Sciatic nerve (tissue), 2 donors: ENCODE results near the gene CHD9NB. TPM values are rescaled to one million over a fixed set of nuclear protein-coding genes. Genes with fewer than 3 reads are reported as not detected.
A peak's percentile ranks its signal among the peaks of the same experiment; 100 is the strongest.
"Not testable (repeated sequence)": the region's sequence is repeated elsewhere in the genome, so short reads cannot be mapped to it uniquely, and the experiment has no call there.

Source experiments
- ATAC-seq: fragments of 200-7000 bp; cut with Tn5 transposase; one replicate; pipeline ENCODE4 v1.9.1; 2020; ENCODE audit warnings: mild to moderate bottlenecking, moderate library complexity
- DNase-seq: peaks from one replicate; pipeline ENCODE4 v3.0.0-alpha.2; 2020; ENCODE audit warnings: low spot score
- intact Hi-C: fragments of 100-400 bp; cut with DNase I; formaldehyde crosslinking; loops from one replicate; pipeline ENCODE4 v1.14.2; 2022
- total RNA-seq: library from RNA; stranded (reverse); fragmentation: NEBNext Ultra II Directional; extraction: Animal tissue kit (Norgen Biotek cat#: 25700); gene quantifications from one replicate; pipeline ENCODE4 v1.2.1, GENCODE V29; 2021
- donor health status: DM: no; HTN: no; CAD: no.
- donor health status: DM: no; HTN: no; CAD: no.

Gene CHD9NB
- total RNA-seq, 1 donor from 2014 or later, result 7.5 TPM

DNA sequence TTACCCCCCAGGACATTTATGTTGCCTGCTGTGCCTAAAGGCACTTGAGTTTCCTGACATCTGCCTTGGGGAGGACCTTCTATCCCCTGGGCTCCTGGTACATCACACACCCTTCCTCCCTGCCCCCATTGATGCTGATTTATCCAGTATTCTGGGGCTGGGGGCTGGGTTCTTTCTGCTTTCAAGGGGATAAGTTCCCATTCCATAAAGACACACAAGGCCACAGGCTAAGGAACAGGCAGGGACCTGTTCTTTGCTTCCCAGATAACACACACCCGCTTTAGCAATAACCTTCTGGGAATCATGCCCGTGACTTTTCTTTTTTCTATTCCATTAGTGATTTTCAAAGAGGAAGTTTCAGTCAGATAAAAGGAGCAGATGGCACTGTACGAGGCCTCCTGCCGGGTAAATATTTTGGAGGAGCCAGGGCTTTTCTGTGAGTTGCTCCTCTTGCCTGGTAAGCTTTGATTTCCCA lies 32.7 kb upstream of the CHD9NB start:
- peak; percentile 44 for ATAC-seq
- intact Hi-C loops, result no loop called here
- DNase-seq, result no peak

- ATAC-seq, result peak; percentile 80
- intact Hi-C loops, result no loop called here
- DNase-seq, result no peak
Measured at GRCh38 chr16:53084746-53085334, 32.1 kb upstream of the CHD9NB start.

DNA sequence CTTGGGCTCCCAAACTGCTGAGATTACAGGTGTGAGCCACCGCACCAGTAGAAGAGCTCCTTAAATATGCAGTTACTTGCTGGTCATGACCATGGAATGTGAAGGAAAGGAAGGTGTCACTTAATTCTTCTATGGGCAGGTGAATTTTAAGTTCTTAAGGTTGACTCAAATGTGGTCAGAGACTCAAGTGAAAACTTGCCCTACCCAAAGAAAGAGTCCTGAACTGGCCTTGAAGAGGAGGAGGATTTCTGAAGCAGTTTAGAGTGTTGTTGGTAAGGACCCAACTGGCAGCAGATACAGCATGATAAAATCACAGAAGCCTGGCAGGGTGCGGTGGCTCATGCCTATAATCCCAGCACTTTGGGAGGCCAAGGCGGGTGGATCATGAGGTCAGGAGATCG lies 31.4 kb upstream of the CHD9NB start:
- DNase-seq, result no peak
- intact Hi-C loops, result no loop called here
- ATAC-seq, result peak; percentile 2

GRCh38 chr16:53083119-53083518 lies 30.4 kb upstream of the CHD9NB start:
- intact Hi-C loops, result no loop called here
- no peak for ATAC-seq
- no peak for DNase-seq

- no peak for DNase-seq
- intact Hi-C loops, result no loop called here
- no peak for ATAC-seq
Measured at GRCh38 chr16:53082509-53082908, 29.8 kb upstream of the CHD9NB start.

- intact Hi-C loops, result no loop called here
- ATAC-seq, result no peak
- no peak for DNase-seq
Measured at GRCh38 chr16:53081686-53082407, 29.1 kb upstream of the CHD9NB start.

DNA sequence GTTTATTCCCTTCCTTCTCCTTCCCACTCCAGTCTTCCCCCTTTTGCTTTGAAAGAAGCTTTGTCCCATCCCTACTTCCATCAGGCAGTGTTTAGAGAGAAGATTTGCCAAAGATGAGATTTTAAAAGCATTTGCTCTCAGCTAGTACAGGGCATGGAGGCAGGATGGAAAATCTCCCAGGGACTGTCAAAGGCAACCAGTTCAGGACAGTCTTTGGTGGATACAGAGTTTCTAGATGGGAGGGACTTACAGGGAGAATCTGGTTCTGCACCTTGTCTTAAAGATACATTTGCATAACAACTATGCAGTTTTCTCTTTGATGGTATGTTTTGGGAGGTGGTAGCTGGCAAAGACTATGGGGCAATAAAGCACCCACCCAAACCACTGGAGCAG lies 28.3 kb upstream of the CHD9NB start:
- ATAC-seq (no peak), DNase-seq (no peak)
- intact Hi-C loops, result no loop called here

DNA sequence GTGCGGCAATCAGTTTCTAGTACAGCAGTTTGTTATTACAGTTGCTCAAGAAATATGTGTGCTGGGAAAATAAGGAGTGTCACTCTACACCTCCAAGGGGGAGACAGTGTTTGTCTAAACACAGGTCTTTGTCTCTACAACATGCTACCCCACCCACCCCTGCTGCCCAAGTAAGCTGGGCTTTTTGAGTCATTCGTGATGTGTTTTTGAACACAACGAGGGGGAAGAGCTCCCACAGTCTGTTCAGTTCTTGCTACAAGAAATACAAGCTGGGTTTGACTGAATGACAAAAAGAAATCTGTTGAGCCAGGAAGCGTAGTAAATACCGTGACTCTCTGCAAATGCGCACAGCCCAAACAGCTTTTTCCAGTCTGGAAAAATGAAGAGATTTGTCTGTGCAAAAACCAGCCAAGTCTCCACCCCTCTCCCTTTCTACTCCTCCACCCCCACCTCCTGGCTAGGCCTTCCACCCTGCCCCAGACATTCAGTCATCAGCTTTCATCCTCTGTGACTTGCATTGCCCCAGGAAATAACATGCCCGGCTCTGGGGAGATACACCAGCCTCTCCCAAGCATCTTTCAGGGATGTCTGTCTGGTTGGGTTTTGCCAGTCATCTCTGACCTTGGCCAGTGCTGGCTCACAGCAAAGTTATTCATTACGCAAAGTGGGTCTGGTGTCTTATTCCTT lies 27.8 kb upstream of the CHD9NB start:
- intact Hi-C loops, result no loop called here
- ATAC-seq, result peak; percentile 81
- peak; percentile 76 for DNase-seq

- no peak for ATAC-seq
- intact Hi-C loops, result no loop called here
Measured at GRCh38 chr16:53078765-53079485, 26.2 kb upstream of the CHD9NB start.

DNA sequence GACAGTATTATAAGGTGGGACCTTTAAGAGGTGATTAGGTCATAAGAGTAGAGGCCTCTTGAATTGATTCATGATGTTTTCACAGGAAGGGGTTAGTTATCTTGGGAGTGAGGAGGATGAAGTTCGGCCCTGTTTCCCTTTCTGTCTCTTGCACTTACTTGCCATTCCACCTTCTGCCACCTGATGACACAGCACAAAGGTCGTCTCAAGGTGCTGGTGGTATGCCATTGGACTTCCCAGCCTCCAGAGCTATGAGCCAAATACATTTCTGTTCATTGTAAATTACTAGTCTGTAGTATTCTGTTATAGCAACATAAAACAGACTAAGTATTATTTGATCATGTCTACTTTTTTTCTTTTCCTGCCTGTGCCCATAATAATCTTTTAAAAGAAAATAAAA lies 25.6 kb upstream of the CHD9NB start:
- ATAC-seq, result no peak
- no peak for DNase-seq
- intact Hi-C loops, result no loop called here

More at GRCh38 chr16:53078765-53079485, 26.2 kb upstream of the CHD9NB start:
- DNase-seq, result no peak

- DNase-seq, intact Hi-C loops, ATAC-seq: not testable (repeated sequence)
Measured at GRCh38 chr16:53075461-53075860, 22.8 kb upstream of the CHD9NB start.

DNA sequence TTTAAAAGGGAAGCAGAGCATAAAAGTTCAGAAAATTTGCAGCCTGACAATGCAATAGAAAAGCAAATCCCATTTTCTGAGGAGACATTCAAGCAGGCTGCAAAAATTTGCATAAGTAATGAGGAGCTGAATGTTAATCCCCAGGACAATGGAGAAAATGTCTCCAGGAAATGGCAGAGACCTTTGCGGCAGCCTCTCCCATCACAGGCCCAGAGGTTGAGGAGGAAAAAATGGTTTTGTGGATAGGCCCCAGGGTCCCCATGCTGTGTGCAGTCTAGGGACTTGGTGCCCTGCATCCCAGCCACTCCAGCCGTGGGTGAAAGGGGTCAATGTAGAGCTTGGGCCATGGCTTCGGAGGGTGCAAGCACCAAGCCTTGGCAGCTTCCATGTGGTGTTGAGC lies 21.6 kb upstream of the CHD9NB start:
- DNase-seq, intact Hi-C loops, ATAC-seq: not testable (repeated sequence)

- DNase-seq (no peak), ATAC-seq (no peak)
- intact Hi-C loops, result no loop called here
Measured at GRCh38 chr16:53073022-53073421, 20.3 kb upstream of the CHD9NB start.

DNA sequence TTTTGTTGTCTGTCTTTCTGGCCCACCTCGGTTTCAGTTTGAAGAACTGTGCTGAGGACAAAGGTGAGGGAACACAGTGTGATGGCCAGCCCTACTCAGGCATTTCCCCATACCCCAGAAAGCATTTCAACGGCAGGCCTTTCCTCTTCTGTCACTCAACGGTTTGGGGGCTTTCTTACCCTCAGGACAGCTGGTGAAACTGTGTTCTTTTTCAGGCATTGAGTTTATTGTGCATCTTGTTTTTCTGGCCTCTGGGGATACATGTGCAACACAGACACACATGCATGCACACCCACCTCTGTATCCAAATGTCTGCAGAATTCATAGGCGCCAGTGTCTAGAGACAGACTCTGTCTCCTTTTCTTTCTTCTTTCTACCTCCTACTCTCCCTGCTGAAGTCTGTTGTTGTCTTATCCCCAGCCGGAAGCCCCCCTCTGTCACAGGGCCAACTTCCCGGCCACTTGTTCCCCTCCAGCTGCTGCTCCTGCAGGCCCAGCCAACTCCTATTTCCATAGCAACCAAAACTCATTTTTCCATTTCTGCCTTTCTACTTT lies 19.1 kb upstream of the CHD9NB start:
- peak; percentile 86 for DNase-seq
- ATAC-seq, result peak; percentile 89
- intact Hi-C loops, result no loop called here

GRCh38 chr16:53069772-53070171 lies 17.1 kb upstream of the CHD9NB start:
- intact Hi-C loops, result loop anchor here (5.0 kb wide), 1 partner anchor 438 kb away; no protein-coding TSS in a partner anchor
- DNase-seq (no peak), ATAC-seq (no peak)

DNA sequence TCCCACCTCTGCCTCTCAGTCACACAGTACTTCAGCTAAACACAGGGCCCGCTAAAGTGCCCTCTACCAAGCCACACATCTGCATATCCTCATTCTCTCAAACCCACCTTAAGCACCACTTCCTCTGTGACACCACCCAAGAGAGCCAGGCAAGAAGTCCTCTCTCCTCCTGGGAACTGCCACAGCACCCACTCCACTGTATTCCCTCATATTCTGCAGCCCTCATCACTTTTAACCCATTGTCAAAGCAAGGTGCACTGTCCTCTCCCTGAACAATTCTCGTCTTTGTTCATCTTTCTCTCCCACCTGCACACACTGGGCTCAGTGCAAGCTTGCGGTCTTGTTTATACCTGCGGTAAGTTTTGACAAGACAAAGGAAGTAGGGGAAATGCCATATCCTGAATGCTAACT lies 15.7 kb upstream of the CHD9NB start:
- no peak for DNase-seq
- no peak for ATAC-seq
- intact Hi-C loops, result loop anchor here (5.0 kb wide), 1 partner anchor 439 kb away; no protein-coding TSS in a partner anchor

DNA sequence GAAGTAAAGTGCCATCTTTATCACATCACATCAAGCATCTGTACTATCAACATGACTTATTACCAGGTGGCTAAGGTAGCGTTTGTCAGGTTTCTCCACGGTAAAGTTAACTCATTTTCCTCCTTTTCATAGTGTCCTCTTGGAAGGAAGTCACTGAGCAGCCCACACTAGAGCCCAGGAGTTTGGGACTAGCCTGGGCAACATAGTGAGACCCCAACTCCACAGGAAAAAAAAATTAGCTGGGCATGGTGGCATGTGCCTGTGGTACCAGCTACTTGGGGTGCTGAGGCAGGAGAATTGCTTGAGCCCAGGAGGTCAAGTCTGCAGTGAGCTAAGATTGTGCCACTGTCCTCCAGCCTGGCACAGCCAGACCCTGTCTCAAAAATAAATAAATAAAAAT lies 15.0 kb upstream of the CHD9NB start:
- ATAC-seq (no peak), DNase-seq (no peak)
- intact Hi-C loops, result loop anchor here (5.0 kb wide), 1 partner anchor 440 kb away; no protein-coding TSS in a partner anchor

GRCh38 chr16:53065461-53066061 lies 12.9 kb upstream of the CHD9NB start:
- no peak for DNase-seq
- intact Hi-C loops, result loop anchor here (5.0 kb wide), 1 partner anchor 442 kb away; no protein-coding TSS in a partner anchor
- ATAC-seq, result peak; percentile 78
